ENCODE data around the gene CFAP58.

GRCh38 chr10:104446151-104446550 lies 92.5 kb downstream of the CFAP58 start:
- TF ChIP-seq POLR2AphosphoS5 (IDR thresholded peaks at IDR 0.05), result no peak
- no peak for TF ChIP-seq CTCF (IDR thresholded peaks at IDR 0.05)
- no peak for TF ChIP-seq POLR2A (IDR thresholded peaks at IDR 0.05)

Measured in prostate gland (tissue), 2 donors.